ENCODE measurements around the gene EMC9. TPM values are rescaled to one million over a fixed set of nuclear protein-coding genes. Genes with fewer than 3 reads are reported as not detected.

The EMC9 gene
- total RNA-seq, 2 donors from 2014 or later: 38.0 to 56.5 TPM

- Mint-ChIP-seq H3K4me3 (peak within 1 kb of the TSS; percentile 82 to 91), H3K4me1 (ENCODE audit: low read depth) (peaks cover 37% of the 10 kb centered on the region), H3K36me3 (ENCODE audit: insufficient read depth in 2 of 2) (peaks cover 9 to 19% of the 10 kb centered on the region in 2 donors), H3K27ac (peak within 1 kb of the TSS; percentile 91), H3K9me3 (no peaks in the 10 kb centered on the region), H3K27me3 (ENCODE audit: low read depth) (no peaks in the 10 kb centered on the region)
- DNase-seq (peak; percentile 71 to 77), ATAC-seq (replicated peaks in 1 of 2) (peak; percentile 78 to 79)
These were observed 30.2 kb upstream of the EMC9 start, which contains the start of gene REC8 for GRCh38 chr14:24171422-24172260. TSS of gene REC8 (plus strand) at chr14:24172080. CDS start at chr14:24172553, 473 bp downstream.

- H3K4me3 Mint-ChIP-seq: no peak overlapping the region
- peak overlapping the region; percentile 36 for H3K27ac Mint-ChIP-seq
- H3K27me3 Mint-ChIP-seq (ENCODE audit: low read depth): no peaks in the 10 kb centered on the region
- DNase-seq (no peak), ATAC-seq (replicated peaks in 1 of 2) (no peak)
- peaks cover 24 to 54% of the 10 kb centered on the region in 2 donors for H3K36me3 Mint-ChIP-seq (ENCODE audit: insufficient read depth in 2 of 2)
- peaks cover 73% of the 10 kb centered on the region for H3K4me1 Mint-ChIP-seq (ENCODE audit: low read depth)
- H3K9me3 Mint-ChIP-seq: no peaks in the 10 kb centered on the region
These were observed 26.2 kb upstream of the EMC9 start for GRCh38 chr14:24167469-24168114.

- H3K9me3 Mint-ChIP-seq: no peaks in the 10 kb centered on the region
- H3K4me3 Mint-ChIP-seq: no peak overlapping the region
- DNase-seq (no peak), ATAC-seq (replicated peaks in 1 of 2) (no peak)
- peaks cover 32 to 63% of the 10 kb centered on the region in 2 donors for H3K36me3 Mint-ChIP-seq (ENCODE audit: insufficient read depth in 2 of 2)
- no peak overlapping the region for H3K27ac Mint-ChIP-seq
- H3K27me3 Mint-ChIP-seq (ENCODE audit: low read depth): no peaks in the 10 kb centered on the region
- peaks cover 75% of the 10 kb centered on the region for H3K4me1 Mint-ChIP-seq (ENCODE audit: low read depth)
These were observed 24.4 kb upstream of the EMC9 start for GRCh38 chr14:24165785-24166184.

- no peaks in the 10 kb centered on the region for H3K9me3 Mint-ChIP-seq
- H3K4me3 Mint-ChIP-seq: no peak overlapping the region
- peaks cover 72% of the 10 kb centered on the region for H3K4me1 Mint-ChIP-seq (ENCODE audit: low read depth)
- no peaks in the 10 kb centered on the region for H3K27me3 Mint-ChIP-seq (ENCODE audit: low read depth)
- no peak for ATAC-seq (replicated peaks in 1 of 2)
- DNase-seq: no peak
- peak overlapping the region; percentile 21 for H3K27ac Mint-ChIP-seq
- H3K36me3 Mint-ChIP-seq (ENCODE audit: insufficient read depth in 2 of 2): peaks cover 31 to 58% of the 10 kb centered on the region in 2 donors
These were observed 23.2 kb upstream of the EMC9 start for GRCh38 chr14:24164518-24164991.

- no peaks in the 10 kb centered on the region for H3K27me3 Mint-ChIP-seq (ENCODE audit: low read depth)
- H3K4me1 Mint-ChIP-seq (ENCODE audit: low read depth): peaks cover 65% of the 10 kb centered on the region
- H3K27ac Mint-ChIP-seq: peak overlapping the region; percentile 97
- peak in 1 of 2 donors; percentile 33 for DNase-seq
- ATAC-seq (replicated peaks in 1 of 2): peak in 1 of 2 donors; percentile 14
- peaks cover 23 to 49% of the 10 kb centered on the region in 2 donors for H3K36me3 Mint-ChIP-seq (ENCODE audit: insufficient read depth in 2 of 2)
- H3K9me3 Mint-ChIP-seq: no peaks in the 10 kb centered on the region
- peak overlapping the region; percentile 83 to 86 for H3K4me3 Mint-ChIP-seq
These were observed 20.7 kb upstream of the EMC9 start for GRCh38 chr14:24162093-24162492.

GRCh38 chr14:24160850-24161804 is 19.7 kb upstream of the EMC9 start, which contains the start of gene IRF9:
TSS of gene IRF9 (plus strand) at chr14:24161265. CDS start at chr14:24162145, 880 bp downstream.
- Mint-ChIP-seq H3K9me3 (no peaks in the 10 kb centered on the region), H3K36me3 (ENCODE audit: insufficient read depth in 2 of 2) (peaks cover 23 to 42% of the 10 kb centered on the region in 2 donors)
- peak; percentile 96 to 99 for DNase-seq

GRCh38 chr14:24160499-24160849 is 19.1 kb upstream of the EMC9 start:
- H3K27me3 Mint-ChIP-seq (ENCODE audit: low read depth): no peaks in the 10 kb centered on the region
- H3K36me3 Mint-ChIP-seq (ENCODE audit: insufficient read depth in 2 of 2): peaks cover 23 to 41% of the 10 kb centered on the region in 2 donors
- peak overlapping the region in 1 of 2 donors; percentile 86 for H3K4me3 Mint-ChIP-seq
- ATAC-seq (replicated peaks in 1 of 2) (no peak), DNase-seq (no peak)
- H3K4me1 Mint-ChIP-seq (ENCODE audit: low read depth): peaks cover 52% of the 10 kb centered on the region
- H3K27ac Mint-ChIP-seq: peak overlapping the region; percentile 97
- H3K9me3 Mint-ChIP-seq: no peaks in the 10 kb centered on the region

More at GRCh38 chr14:24160850-24161804, 19.7 kb upstream of the EMC9 start, which contains the start of gene IRF9:
- ATAC-seq (replicated peaks in 1 of 2): peak; percentile 87 to 88
- peaks cover 55% of the 10 kb centered on the region for H3K4me1 Mint-ChIP-seq (ENCODE audit: low read depth)
- H3K27ac Mint-ChIP-seq: peak within 1 kb of the TSS; percentile 97
- peak within 1 kb of the TSS; percentile 83 to 86 for H3K4me3 Mint-ChIP-seq
- H3K27me3 Mint-ChIP-seq (ENCODE audit: low read depth): no peaks in the 10 kb centered on the region

- H3K27ac Mint-ChIP-seq: peak overlapping the region; percentile 97
- no peaks in the 10 kb centered on the region for H3K27me3 Mint-ChIP-seq (ENCODE audit: low read depth)
- ATAC-seq (replicated peaks in 1 of 2) (no peak), DNase-seq (no peak)
- H3K4me3 Mint-ChIP-seq: no peak overlapping the region
- H3K4me1 Mint-ChIP-seq (ENCODE audit: low read depth): peaks cover 48% of the 10 kb centered on the region
- no peaks in the 10 kb centered on the region for H3K9me3 Mint-ChIP-seq
- H3K36me3 Mint-ChIP-seq (ENCODE audit: insufficient read depth in 2 of 2): peaks cover 24 to 37% of the 10 kb centered on the region in 2 donors
These were observed 18.5 kb upstream of the EMC9 start for GRCh38 chr14:24159777-24160498.

GRCh38 chr14:24157331-24157730 is 15.9 kb upstream of the EMC9 start:
- Mint-ChIP-seq H3K4me1 (ENCODE audit: low read depth) (peaks cover 25% of the 10 kb centered on the region), H3K27me3 (ENCODE audit: low read depth) (no peaks in the 10 kb centered on the region), H3K9me3 (no peaks in the 10 kb centered on the region), H3K4me3 (no peak overlapping the region), H3K36me3 (ENCODE audit: insufficient read depth in 2 of 2) (peaks cover 18% of the 10 kb centered on the region in 2 donors), H3K27ac (no peak overlapping the region)
- DNase-seq (no peak), ATAC-seq (replicated peaks in 1 of 2) (no peak)

GRCh38 chr14:24156840-24157239 is 15.4 kb upstream of the EMC9 start:
- DNase-seq: no peak
- no peak for ATAC-seq (replicated peaks in 1 of 2)
- Mint-ChIP-seq H3K4me1 (ENCODE audit: low read depth) (peaks cover 20% of the 10 kb centered on the region), H3K9me3 (no peaks in the 10 kb centered on the region), H3K27me3 (ENCODE audit: low read depth) (no peaks in the 10 kb centered on the region), H3K36me3 (ENCODE audit: insufficient read depth in 2 of 2) (peaks cover 14% of the 10 kb centered on the region in 2 donors), H3K4me3 (no peak overlapping the region), H3K27ac (peak overlapping the region; percentile 7)

GRCh38 chr14:24155100-24155499 is 13.7 kb upstream of the EMC9 start:
- no peak overlapping the region for H3K27ac Mint-ChIP-seq
- no peak overlapping the region for H3K4me3 Mint-ChIP-seq
- ATAC-seq (replicated peaks in 1 of 2) (no peak), DNase-seq (no peak)
- no peaks in the 10 kb centered on the region for H3K9me3 Mint-ChIP-seq
- H3K4me1 Mint-ChIP-seq (ENCODE audit: low read depth): peaks cover 9% of the 10 kb centered on the region
- no peaks in the 10 kb centered on the region for H3K27me3 Mint-ChIP-seq (ENCODE audit: low read depth)
- peaks cover 17 to 19% of the 10 kb centered on the region in 2 donors for H3K36me3 Mint-ChIP-seq (ENCODE audit: insufficient read depth in 2 of 2)

All from activated T-cell treated with anti-CD3 and anti-CD28 coated beads, Interleukin-2, amount 50 U/mL, for 72 hours (primary cell).